Bronchial epithelial cell (primary cell): Measurements from ENCODE around the gene STXBP2. TPM values are rescaled to one million over a fixed set of nuclear protein-coding genes. Genes with fewer than 3 reads are reported as not detected.

Experiments used
- DNase-seq: peaks from one replicate; pipeline ENCODE4 v3.0.0-alpha.2; 2010; ENCODE audit warnings: low read depth
- FAIRE-seq: peaks from 2 replicates; lab custom pipeline; 2011; peaks lifted over from hg19 to GRCh38; lab: Jason Lieb, UNC
- H3K27me3 ChIP-seq: 2 replicates; pipeline ENCODE4 v1.5.1; 2011; ENCODE audit warnings: low read length; ENCODE audit not compliant: control insufficient read depth, insufficient read depth
- H3K36me3 ChIP-seq: 2 replicates; pipeline ENCODE4 v1.5.1; 2011; ENCODE audit warnings: low read length; ENCODE audit not compliant: control insufficient read depth, insufficient read depth
- H3K4me3 ChIP-seq: 2 replicates; pipeline ENCODE4 v1.5.1; 2011; ENCODE audit warnings: mild to moderate bottlenecking, low read depth, low read length, control low read depth
- total RNA-seq: library from RNA; depleted of rRNA; stranded (reverse); fragments of >200 nt; gene quantifications from 2 replicates; pipeline ENCODE4 v1.2.1, GENCODE V29; 2014
- TF ChIP-seq, protein P1 (sequence below): IDR thresholded peaks from 2 replicates; pipeline ENCODE4 v1.5.1; 2011; ENCODE audit warnings: mild to moderate bottlenecking, moderate library complexity, low read length, control low read depth, inconsistent platforms; ENCODE audit not compliant: insufficient read depth, severe bottlenecking

The STXBP2 gene
- total RNA-seq, 1 donor from 2014 or later: 47.9 TPM

GRCh38 chr19:7597689-7598088 lies 39.2 kb upstream of the STXBP2 start:
- Histone ChIP-seq H3K4me3 (no peak overlapping the region), H3K36me3 (no peaks in the 10 kb centered on the region), H3K27me3 (no peaks in the 10 kb centered on the region)
- TF ChIP-seq, protein P1, sequence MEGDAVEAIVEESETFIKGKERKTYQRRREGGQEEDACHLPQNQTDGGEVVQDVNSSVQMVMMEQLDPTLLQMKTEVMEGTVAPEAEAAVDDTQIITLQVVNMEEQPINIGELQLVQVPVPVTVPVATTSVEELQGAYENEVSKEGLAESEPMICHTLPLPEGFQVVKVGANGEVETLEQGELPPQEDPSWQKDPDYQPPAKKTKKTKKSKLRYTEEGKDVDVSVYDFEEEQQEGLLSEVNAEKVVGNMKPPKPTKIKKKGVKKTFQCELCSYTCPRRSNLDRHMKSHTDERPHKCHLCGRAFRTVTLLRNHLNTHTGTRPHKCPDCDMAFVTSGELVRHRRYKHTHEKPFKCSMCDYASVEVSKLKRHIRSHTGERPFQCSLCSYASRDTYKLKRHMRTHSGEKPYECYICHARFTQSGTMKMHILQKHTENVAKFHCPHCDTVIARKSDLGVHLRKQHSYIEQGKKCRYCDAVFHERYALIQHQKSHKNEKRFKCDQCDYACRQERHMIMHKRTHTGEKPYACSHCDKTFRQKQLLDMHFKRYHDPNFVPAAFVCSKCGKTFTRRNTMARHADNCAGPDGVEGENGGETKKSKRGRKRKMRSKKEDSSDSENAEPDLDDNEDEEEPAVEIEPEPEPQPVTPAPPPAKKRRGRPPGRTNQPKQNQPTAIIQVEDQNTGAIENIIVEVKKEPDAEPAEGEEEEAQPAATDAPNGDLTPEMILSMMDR: peak; percentile 4
- FAIRE-seq: no peak
- no peak for DNase-seq

- Histone ChIP-seq H3K36me3 (no peaks in the 10 kb centered on the region), H3K4me3 (no peak overlapping the region), H3K27me3 (no peaks in the 10 kb centered on the region)
- FAIRE-seq: no peak
- TF ChIP-seq, protein P1: no peak
- DNase-seq: no peak
Observed at GRCh38 chr19:7598180-7598579, 38.7 kb upstream of the STXBP2 start.

- DNase-seq (no peak), FAIRE-seq (no peak)
- Histone ChIP-seq H3K36me3 (no peaks in the 10 kb centered on the region), H3K27me3 (no peaks in the 10 kb centered on the region), H3K4me3 (no peak overlapping the region)
- TF ChIP-seq, protein P1: no peak
Observed at GRCh38 chr19:7600721-7601120, 36.2 kb upstream of the STXBP2 start.

DNA sequence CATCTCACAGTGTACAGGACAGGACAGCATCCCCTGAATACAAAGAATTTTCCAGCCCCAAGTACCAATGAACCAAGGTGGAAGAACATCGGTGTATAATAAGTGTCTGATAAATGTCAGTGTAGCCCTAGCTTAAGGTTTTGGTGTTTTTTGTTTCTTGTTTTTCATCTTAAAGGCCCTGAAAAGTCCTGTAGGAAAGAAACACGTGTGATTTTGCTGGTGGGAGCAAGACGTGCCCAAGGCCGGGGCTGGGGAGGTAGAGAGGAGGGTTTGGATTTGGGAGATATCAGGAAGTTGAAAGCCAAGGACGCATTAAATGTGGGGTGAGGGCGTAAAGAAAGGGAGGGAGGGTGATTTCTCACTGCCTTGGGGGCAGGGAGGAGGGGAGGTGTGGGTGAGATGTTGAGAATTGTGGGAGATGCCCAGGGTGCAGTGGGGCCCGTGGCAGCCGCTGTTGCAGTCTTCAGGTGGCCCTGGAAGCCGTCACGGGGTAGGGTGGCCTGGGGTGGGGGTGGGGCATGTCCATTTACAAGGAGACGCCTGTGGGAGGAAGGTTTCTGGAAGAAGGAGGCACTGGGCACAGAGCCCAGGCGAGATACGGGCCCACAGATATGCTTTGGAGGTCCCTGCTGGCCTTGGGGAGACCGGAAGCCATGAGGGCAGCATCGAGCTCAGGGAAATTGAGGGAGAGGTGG lies 34.5 kb upstream of the STXBP2 start:
- TF ChIP-seq, protein P1: no peak
- Histone ChIP-seq H3K4me3 (no peak overlapping the region), H3K27me3 (no peaks in the 10 kb centered on the region), H3K36me3 (no peaks in the 10 kb centered on the region)
- no peak for DNase-seq
- FAIRE-seq: no peak

GRCh38 chr19:7602935-7603497 lies 33.9 kb upstream of the STXBP2 start:
- DNase-seq: no peak
- TF ChIP-seq, protein P1: no peak
- no peak for FAIRE-seq
- no peaks in the 10 kb centered on the region for H3K27me3 ChIP-seq
- peaks cover 3% of the 10 kb centered on the region for H3K36me3 ChIP-seq
- H3K4me3 ChIP-seq: no peak overlapping the region
